H9 (cell line): ENCODE data around the gene FNIP2. TPM values are rescaled to one million over a fixed set of nuclear protein-coding genes. Genes with fewer than 3 reads are reported as not detected.

Experiments
- DNase-seq: peaks from one replicate; pipeline ENCODE4 v3.0.0-alpha.2; 2017
- H2AFZ ChIP-seq: one replicate; pipeline ENCODE4 v1.6.1; 2013; ENCODE audit warnings: mild to moderate bottlenecking, low read length, control low read depth, moderate library complexity
- H2AK5ac ChIP-seq: 2 replicates; pipeline ENCODE4 v1.6.1; 2013; ENCODE audit warnings: low read length, control low read depth, mixed read lengths; ENCODE audit not compliant: insufficient read length
- H2BK120ac ChIP-seq: one replicate; pipeline ENCODE4 v1.6.1; 2013; ENCODE audit warnings: low read depth, mild to moderate bottlenecking, low read length, control low read depth, inconsistent platforms; ENCODE audit not compliant: poor library complexity, severe bottlenecking
- H2BK12ac ChIP-seq: 2 replicates; pipeline ENCODE4 v1.6.1; 2013; ENCODE audit warnings: low read length, control low read depth, mixed read lengths, low read depth; ENCODE audit not compliant: insufficient read length
- H2BK15ac ChIP-seq: 2 replicates; pipeline ENCODE4 v1.6.1; 2013; ENCODE audit warnings: low read depth, low read length, control low read depth
- H2BK20ac ChIP-seq: one replicate; pipeline ENCODE4 v1.6.1; 2013; ENCODE audit warnings: low read depth, mild to moderate bottlenecking, low read length, control low read depth, inconsistent platforms; ENCODE audit not compliant: poor library complexity, severe bottlenecking
- H2BK5ac ChIP-seq: 2 replicates; pipeline ENCODE4 v1.6.1; 2013; ENCODE audit warnings: low read length, control low read depth, mixed read lengths; ENCODE audit not compliant: insufficient read length
- H3K14ac ChIP-seq: 2 replicates; pipeline ENCODE4 v1.6.1; 2013; ENCODE audit warnings: low read length, control low read depth; ENCODE audit not compliant: insufficient read depth
- H3K18ac ChIP-seq: 2 replicates; pipeline ENCODE4 v1.6.1; 2013; ENCODE audit warnings: low read depth, mild to moderate bottlenecking, mixed read lengths, low read length, control low read depth; ENCODE audit not compliant: insufficient read length
- H3K23ac ChIP-seq: 2 replicates; pipeline ENCODE4 v1.6.1; 2013; ENCODE audit warnings: low read length, control low read depth, mixed read lengths, low read depth; ENCODE audit not compliant: insufficient read length
- H3K23me2 ChIP-seq: 2 replicates; pipeline ENCODE4 v1.6.1; 2013; ENCODE audit warnings: low read depth, mild to moderate bottlenecking, mixed read lengths, low read length, control low read depth; ENCODE audit not compliant: insufficient read length, poor library complexity, severe bottlenecking
- H3K27ac ChIP-seq: 2 replicates; pipeline ENCODE4 v1.5.1; 2013; ENCODE audit warnings: low read length, control low read depth, mixed read lengths, low read depth; ENCODE audit not compliant: insufficient read length
- H3K27me3 ChIP-seq: 2 replicates; pipeline ENCODE4 v1.6.1; 2013; ENCODE audit warnings: low read length, control low read depth, inconsistent platforms; ENCODE audit not compliant: insufficient read depth
- H3K4ac ChIP-seq: 2 replicates; pipeline ENCODE4 v1.6.1; 2013; ENCODE audit warnings: low read depth, mild to moderate bottlenecking, control low read depth, inconsistent platforms, low read length, moderate library complexity
- H3K4me1 ChIP-seq: 2 replicates; pipeline ENCODE4 v1.6.1; 2013; ENCODE audit warnings: low read length, control low read depth, inconsistent platforms; ENCODE audit not compliant: insufficient read depth
- H3K4me2 ChIP-seq: 2 replicates; pipeline ENCODE4 v1.6.1; 2013; ENCODE audit warnings: low read length, control low read depth, mixed read lengths; ENCODE audit not compliant: insufficient read length, insufficient read depth
- H3K56ac ChIP-seq: 2 replicates; pipeline ENCODE4 v1.6.1; 2013; ENCODE audit warnings: low read depth, mild to moderate bottlenecking, mixed read lengths, low read length, control low read depth; ENCODE audit not compliant: insufficient read length
- H3K79me1 ChIP-seq: 2 replicates; pipeline ENCODE4 v1.6.1; 2013; ENCODE audit warnings: low read depth, mild to moderate bottlenecking, moderate library complexity, low read length, control low read depth, inconsistent platforms; ENCODE audit not compliant: insufficient read depth, poor library complexity, severe bottlenecking
- H3K79me2 ChIP-seq: 2 replicates; pipeline ENCODE4 v1.6.1; 2013; ENCODE audit warnings: low read length, control low read depth, inconsistent platforms; ENCODE audit not compliant: insufficient read depth
- H3K9ac ChIP-seq: 2 replicates; pipeline ENCODE4 v1.6.1; 2013; ENCODE audit warnings: low read length, control low read depth, mixed read lengths; ENCODE audit not compliant: insufficient read length; ENCODE audit errors: extremely low read depth
- H3K9me3 ChIP-seq: one replicate; pipeline ENCODE4 v1.6.1; 2013; ENCODE audit warnings: low read depth, low read length, inconsistent platforms; ENCODE audit not compliant: control insufficient read depth
- H3T11ph ChIP-seq: one replicate; pipeline ENCODE4 v1.6.1; 2013; ENCODE audit warnings: mild to moderate bottlenecking, low read length, control low read depth, inconsistent platforms
- H4K20me1 ChIP-seq: one replicate; pipeline ENCODE4 v1.6.1; 2013; ENCODE audit not compliant: control insufficient read depth, insufficient read length, insufficient read depth
- H4K5ac ChIP-seq: 2 replicates; pipeline ENCODE4 v1.6.1; 2013; ENCODE audit warnings: low read depth, mild to moderate bottlenecking, mixed read lengths, low read length, control low read depth; ENCODE audit not compliant: insufficient read length
- H4K8ac ChIP-seq: replicated peaks from 2 replicates; pipeline ENCODE4 v1.6.1; 2013; ENCODE audit warnings: low read length, control low read depth, mixed read lengths, low read depth; ENCODE audit not compliant: insufficient read length
- H4K91ac ChIP-seq: 2 replicates; pipeline ENCODE4 v1.6.1; 2013; ENCODE audit warnings: low read depth, mild to moderate bottlenecking, moderate library complexity, mixed read lengths, low read length, control low read depth; ENCODE audit not compliant: insufficient read length
- H3K27ac Mint-ChIP-seq, 3 experiments: 2 replicates in 2 of 3; 3 replicates in 1 of 3; pipeline ENCODE4 v1.8.0; 2020 to 2021; ENCODE audit warnings: mixed read lengths in 3 of 3, mild to moderate bottlenecking in 1 of 3, moderate library complexity in 1 of 3
- H3K27me3 Mint-ChIP-seq: 2 replicates; pipeline ENCODE4 v1.8.0; 2021; ENCODE audit warnings: low read depth, mild to moderate bottlenecking, moderate library complexity, mixed read lengths
- H3K36me3 Mint-ChIP-seq, 3 experiments: 2 replicates in 2 of 3; 3 replicates in 1 of 3; pipeline ENCODE4 v1.8.0; 2020 to 2021; ENCODE audit warnings: low read depth in 3 of 3, mixed read lengths in 3 of 3; ENCODE audit not compliant: insufficient read depth in 1 of 3
- H3K4me1 Mint-ChIP-seq, 2 experiments: 2 replicates each; pipeline ENCODE4 v1.8.0; 2020; ENCODE audit warnings: mixed read lengths in 2 of 2
- H3K4me3 Mint-ChIP-seq, 2 experiments: 2 replicates in 1 of 2; 3 replicates in 1 of 2; pipeline ENCODE4 v1.8.0; 2020 to 2021; ENCODE audit warnings: mild to moderate bottlenecking in 2 of 2, mixed read lengths in 2 of 2, moderate library complexity in 1 of 2
- H3K9me3 Mint-ChIP-seq, 2 experiments: 2 replicates in 1 of 2; 3 replicates in 1 of 2; pipeline ENCODE4 v1.8.0; 2020; ENCODE audit warnings: mild to moderate bottlenecking in 2 of 2, mixed read lengths in 2 of 2, moderate library complexity in 1 of 2
- CTCF ChIP-seq: fragments of 200-600 bp; sonication (generic); conservative IDR thresholded peaks from 3 replicates; pipeline ENCODE4 v1.8.0; 2021; ENCODE audit warnings: antibody characterized with exemption, mild to moderate bottlenecking
- WGBS: extraction: QIAGEN DNeasy Blood & Tissue Kit; methylation state at CpG from one replicate; pipeline ENCODE4 v1.1.7; 2013; ENCODE audit warnings: missing lambda C conversion rate, low lambda C conversion rate, mixed read lengths; ENCODE audit not compliant: insufficient read length; ENCODE audit errors: extremely low coverage; 5-methylcytosine and 5-hydroxymethylcytosine counted together
- total RNA-seq: library from RNA; stranded (reverse); gene quantifications from 2 replicates; pipeline ENCODE4 v1.2.1, GENCODE V29; 2021

FNIP2 gene
- total RNA-seq, 1 experiment from 2014 or later: 9.6 TPM

- Histone ChIP-seq H3K79me1 (no peaks in the 10 kb centered on the region), H2BK5ac (no peak overlapping the region), H3K4me1 (peaks cover 3% of the 10 kb centered on the region; the same call in 1 of the 2 replicates), H2BK12ac (no peak overlapping the region), H2BK120ac (no peak overlapping the region), H3K9me3 (no peaks in the 10 kb centered on the region), H3K14ac (no peak overlapping the region), H3K9ac (no peak overlapping the region), H4K5ac (no peak overlapping the region), H3T11ph (no peak overlapping the region), H4K91ac (no peak overlapping the region), H3K4ac (no peak overlapping the region), H4K20me1 (no peaks in the 10 kb centered on the region), H3K18ac (no peak overlapping the region), H2AK5ac (no peak overlapping the region), H3K79me2 (no peaks in the 10 kb centered on the region; the same call in 1 of the 2 replicates), H3K23ac (no peak overlapping the region), H3K23me2 (no peaks in the 10 kb centered on the region), H3K27ac (no peak overlapping the region), H3K27me3 (no peaks in the 10 kb centered on the region), H3K4me2 (no peak overlapping the region), H4K8ac (no peak overlapping the region), H2BK15ac (no peak overlapping the region), H2BK20ac (no peak overlapping the region), H3K56ac (no peak overlapping the region), H2AFZ (no peak overlapping the region)
- Mint-ChIP-seq H3K9me3 (no peaks in the 10 kb centered on the region), H3K36me3 (peaks cover 6 to 11% (median 11%) of the 10 kb centered on the region in 3 experiments; a peak in 5 of 7 replicates), H3K4me3 (no peak overlapping the region), H3K4me1 (peaks cover 14 to 19% of the 10 kb centered on the region in 2 experiments), H3K27ac (peak overlapping the region; percentile 13 to 90 (median 72)), H3K27me3 (no peaks in the 10 kb centered on the region)
- peak; percentile 88 for DNase-seq
- no peak for TF ChIP-seq CTCF
- no CpG with 5 or more reads among the region's 8 CpGs for WGBS
These were observed 102.0 kb downstream of the FNIP2 start for GRCh38 chr4:158870626-158871334.
